GM11168 (cell line): ENCODE measurements around the gene ZNF681.
"Not testable (repeated sequence)": the region's sequence is repeated elsewhere in the genome, so short reads cannot be mapped to it uniquely, and the experiment has no call there.

ENCODE experiments used
- in situ Hi-C: fragments of 300-500 bp; cut with MboI; formaldehyde crosslinking; loops from one replicate; pipeline ENCODE4 v1.12.0; 2022; ENCODE audit warnings: low sequenced_read_pairs; ENCODE audit not compliant: unreplicated experiment

The ZNF681 gene

DNA sequence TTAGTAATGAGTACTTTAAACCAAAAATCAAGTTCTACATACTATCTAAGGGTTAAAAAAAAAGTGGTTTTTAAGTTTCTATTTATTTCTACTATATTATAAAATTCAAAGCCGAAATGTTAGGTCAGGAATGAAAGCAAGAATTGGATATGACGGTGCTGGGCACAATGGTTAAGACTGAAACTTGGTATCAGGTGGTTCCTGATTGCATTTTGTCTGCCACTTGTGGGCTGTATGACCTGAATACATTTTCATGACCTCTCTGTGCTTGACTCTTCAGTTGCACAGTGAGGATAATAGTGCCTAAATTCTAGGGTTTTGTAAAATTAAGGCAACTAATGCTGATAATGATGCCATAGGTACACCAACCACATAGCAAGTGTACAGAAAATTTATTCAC lies 49.3 kb downstream of the ZNF681 start:
- in situ Hi-C loops = no loop called here

- in situ Hi-C loops = no loop called here
Measured at GRCh38 chr19:23706657-23707056, 52.0 kb downstream of the ZNF681 start.

DNA sequence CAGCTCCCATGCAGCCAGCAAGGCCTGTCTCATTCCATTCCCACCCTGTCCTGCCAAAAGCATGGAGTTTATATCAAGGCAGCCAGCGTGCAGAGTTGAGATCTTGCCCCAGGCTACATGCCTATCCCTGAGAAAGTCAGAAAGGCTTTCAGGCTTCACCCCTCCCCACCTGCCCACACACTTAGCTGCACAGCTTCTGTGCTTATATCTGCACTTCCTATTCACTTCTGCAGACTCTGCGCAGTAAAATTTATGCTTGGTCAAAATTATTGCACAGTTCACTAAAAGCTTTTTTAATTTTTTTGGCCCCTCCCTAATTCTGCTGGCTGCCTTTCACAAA lies 59.2 kb downstream of the ZNF681 start:
- in situ Hi-C loops = no loop called here

GRCh38 chr19:23698711-23699520 lies 59.8 kb downstream of the ZNF681 start:
- in situ Hi-C loops = no loop called here

- in situ Hi-C loops = not testable (repeated sequence)
Measured at GRCh38 chr19:23692937-23693336, 65.8 kb downstream of the ZNF681 start.
